ENCODE measurements around the gene DUSP22.
"Not testable (repeated sequence)": the region's sequence is repeated elsewhere in the genome, so short reads cannot be mapped to it uniquely, and the experiment has no call there.

Gene DUSP22

DNA sequence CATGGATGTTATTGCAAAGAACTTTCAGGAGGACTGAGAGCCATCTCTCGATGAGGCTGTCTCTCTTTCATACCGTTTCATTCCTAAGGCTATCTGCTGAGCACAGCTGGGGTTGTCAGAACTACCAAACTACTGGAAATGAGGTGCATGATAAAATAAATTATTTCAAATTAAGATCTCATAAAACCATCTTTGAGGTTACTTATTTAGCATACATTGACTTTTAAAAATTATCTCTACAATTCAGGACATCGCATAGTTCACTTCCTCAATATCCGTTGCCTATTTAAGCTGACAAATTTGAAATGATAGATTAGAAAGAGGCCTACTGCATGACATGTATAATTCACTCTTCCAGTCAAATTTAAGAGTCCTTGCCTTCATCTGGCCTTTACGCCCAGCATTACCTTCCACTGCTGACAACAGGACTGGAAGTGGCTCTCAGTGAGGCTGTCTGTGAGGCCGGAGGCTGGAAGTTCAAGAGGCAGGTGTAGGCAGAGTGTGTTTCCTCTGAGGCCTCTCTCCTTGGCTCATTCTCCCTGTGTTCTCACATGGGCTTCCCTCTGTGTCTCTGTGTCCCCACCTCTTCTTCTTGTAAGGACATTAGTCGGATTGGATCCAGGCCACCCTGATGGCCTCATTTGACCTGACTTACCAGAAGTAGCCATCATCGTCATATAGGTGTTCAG, 12.8 kb upstream of the DUSP22 start:
- Histone ChIP-seq H3K4me1 (ENCODE audit: control insufficient read depth, insufficient read depth, low read length) (no peaks in the 10 kb centered on the region), H3K9me3 (ENCODE audit: control insufficient read depth, low read length) (no peaks in the 10 kb centered on the region), H3K27me3 (ENCODE audit: control insufficient read depth, insufficient read depth, low read length, poor library complexity, severe bottlenecking) (no peaks in the 10 kb centered on the region), H3K4me3 (ENCODE audit: insufficient read depth, low read depth, low read length) (no peak overlapping the region), H3K27ac (ENCODE audit: insufficient read depth, low read depth, low read length, poor library complexity, severe bottlenecking) (no peak overlapping the region), H3K36me3 (ENCODE audit: control insufficient read depth, insufficient read depth, low read length) (no peaks in the 10 kb centered on the region)
- 88 to 92% methylated on average over 8 of the region's 8 CpGs for WGBS, 2 experiments

GRCh38 chr6:280775-281468, 11.4 kb upstream of the DUSP22 start:
- WGBS, 2 experiments, result 89 to 90% methylated on average over 10 of the region's 10 CpGs
- Histone ChIP-seq H3K4me1 (ENCODE audit: control insufficient read depth, insufficient read depth, low read length) (no peaks in the 10 kb centered on the region), H3K9me3 (ENCODE audit: control insufficient read depth, low read length) (no peaks in the 10 kb centered on the region), H3K4me3 (ENCODE audit: insufficient read depth, low read depth, low read length) (no peak overlapping the region), H3K27ac (ENCODE audit: insufficient read depth, low read depth, low read length, poor library complexity, severe bottlenecking) (no peak overlapping the region), H3K36me3 (ENCODE audit: control insufficient read depth, insufficient read depth, low read length) (no peaks in the 10 kb centered on the region), H3K27me3 (ENCODE audit: control insufficient read depth, insufficient read depth, low read length, poor library complexity, severe bottlenecking) (no peaks in the 10 kb centered on the region)

DNA sequence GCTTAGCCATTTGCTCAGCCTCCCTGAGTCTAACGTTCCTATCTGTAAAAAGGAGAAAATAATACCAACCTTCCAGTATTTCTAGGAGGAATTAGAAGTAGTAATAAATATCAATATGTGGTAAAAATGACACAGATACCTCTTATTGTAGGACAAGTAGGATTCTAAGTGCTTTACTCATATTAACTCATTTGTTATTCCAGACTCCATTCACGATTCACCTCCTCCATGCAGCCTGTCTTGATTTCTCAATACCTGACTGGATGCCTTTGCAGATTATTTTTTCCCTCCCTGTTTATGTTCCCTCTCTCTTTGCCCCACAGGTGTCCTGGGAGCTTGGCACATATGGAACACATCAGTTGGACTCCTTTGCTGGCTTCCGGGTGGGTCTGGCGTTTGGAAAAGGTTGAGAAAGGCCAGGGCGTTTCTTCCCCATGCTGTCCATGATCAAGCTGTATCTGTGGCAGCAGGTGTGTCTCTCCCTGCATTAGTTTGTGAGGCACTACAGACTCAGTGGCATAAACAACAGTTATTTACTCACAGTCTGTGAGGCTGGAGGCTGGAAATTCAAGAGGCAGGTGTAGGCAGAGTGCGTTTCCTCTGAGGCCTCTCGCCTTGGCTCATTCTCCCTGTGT, 10.7 kb upstream of the DUSP22 start:
- H3K27me3 ChIP-seq (ENCODE audit: control insufficient read depth, insufficient read depth, low read length, poor library complexity, severe bottlenecking), result no peaks in the 10 kb centered on the region
- H3K9me3 ChIP-seq (ENCODE audit: control insufficient read depth, low read length), result no peaks in the 10 kb centered on the region
- no peaks in the 10 kb centered on the region for H3K4me1 ChIP-seq (ENCODE audit: control insufficient read depth, insufficient read depth, low read length)
- no peaks in the 10 kb centered on the region for H3K36me3 ChIP-seq (ENCODE audit: control insufficient read depth, insufficient read depth, low read length)
- WGBS, 2 experiments, result 90 to 92% methylated on average over 6 to 7 of the region's 7 CpGs
- no peak overlapping the region for H3K27ac ChIP-seq (ENCODE audit: insufficient read depth, low read depth, low read length, poor library complexity, severe bottlenecking)
- H3K4me3 ChIP-seq (ENCODE audit: insufficient read depth, low read depth, low read length), result no peak overlapping the region

DNA sequence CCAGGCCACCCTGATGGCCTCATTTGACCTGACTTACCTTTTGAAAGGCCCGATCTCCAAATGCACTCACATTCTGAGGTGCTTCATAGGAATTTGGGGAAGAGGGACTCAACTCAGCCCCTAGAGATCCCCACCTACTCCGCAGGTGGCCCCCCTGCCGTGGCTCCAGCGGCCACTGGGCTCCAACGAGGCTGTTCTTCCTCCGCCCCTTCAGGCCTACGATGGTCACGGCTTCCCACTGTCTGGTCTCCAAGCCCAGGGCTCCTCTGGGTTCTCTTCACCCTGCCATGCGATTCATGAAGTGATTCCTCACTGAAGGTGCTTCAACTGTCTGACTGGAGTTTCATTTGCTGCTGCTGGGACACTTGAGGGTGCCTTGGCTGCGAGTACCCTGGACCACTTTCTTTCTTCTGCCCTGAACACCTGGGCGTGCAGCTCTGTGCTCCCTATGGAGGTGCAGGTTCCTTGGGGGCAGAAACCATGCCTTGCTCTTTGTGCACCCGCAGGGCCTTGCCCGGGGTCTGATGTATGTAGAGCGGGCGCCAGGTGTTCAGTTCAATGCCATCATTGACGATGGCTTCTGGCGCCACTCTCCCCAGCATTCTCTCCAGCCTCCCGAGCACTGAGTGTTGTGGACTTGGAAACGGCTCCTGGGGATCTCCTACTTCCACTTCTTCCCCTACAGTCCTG, 10.0 kb upstream of the DUSP22 start:
- Histone ChIP-seq H3K9me3 (ENCODE audit: control insufficient read depth, low read length) (no peaks in the 10 kb centered on the region), H3K27ac (ENCODE audit: insufficient read depth, low read depth, low read length, poor library complexity, severe bottlenecking) (no peak overlapping the region), H3K4me1 (ENCODE audit: control insufficient read depth, insufficient read depth, low read length) (no peaks in the 10 kb centered on the region), H3K4me3 (ENCODE audit: insufficient read depth, low read depth, low read length) (no peak overlapping the region), H3K27me3 (ENCODE audit: control insufficient read depth, insufficient read depth, low read length, poor library complexity, severe bottlenecking) (no peaks in the 10 kb centered on the region), H3K36me3 (ENCODE audit: control insufficient read depth, insufficient read depth, low read length) (no peaks in the 10 kb centered on the region)
- WGBS, 2 experiments, result 89 to 90% methylated on average over 19 of the region's 19 CpGs

- 92% methylated on average over 14 of the region's 14 CpGs for WGBS, 2 experiments
- Histone ChIP-seq H3K27ac (ENCODE audit: insufficient read depth, low read depth, low read length, poor library complexity, severe bottlenecking) (no peak overlapping the region), H3K27me3 (ENCODE audit: control insufficient read depth, insufficient read depth, low read length, poor library complexity, severe bottlenecking) (no peaks in the 10 kb centered on the region), H3K4me3 (ENCODE audit: insufficient read depth, low read depth, low read length) (no peak overlapping the region), H3K4me1 (ENCODE audit: control insufficient read depth, insufficient read depth, low read length) (no peaks in the 10 kb centered on the region), H3K36me3 (ENCODE audit: control insufficient read depth, insufficient read depth, low read length) (no peaks in the 10 kb centered on the region), H3K9me3 (ENCODE audit: control insufficient read depth, low read length) (no peaks in the 10 kb centered on the region)
These were observed 9.3 kb upstream of the DUSP22 start for GRCh38 chr6:282867-283416.

GRCh38 chr6:284486-284885, 7.8 kb upstream of the DUSP22 start:
- Histone ChIP-seq H3K27me3 (ENCODE audit: control insufficient read depth, insufficient read depth, low read length, poor library complexity, severe bottlenecking) (no peaks in the 10 kb centered on the region), H3K36me3 (ENCODE audit: control insufficient read depth, insufficient read depth, low read length) (no peaks in the 10 kb centered on the region), H3K4me1 (ENCODE audit: control insufficient read depth, insufficient read depth, low read length) (no peaks in the 10 kb centered on the region), H3K27ac (ENCODE audit: insufficient read depth, low read depth, low read length, poor library complexity, severe bottlenecking) (no peak overlapping the region), H3K9me3 (ENCODE audit: control insufficient read depth, low read length) (no peaks in the 10 kb centered on the region), H3K4me3 (ENCODE audit: insufficient read depth, low read depth, low read length) (no peak overlapping the region)
- 82 to 83% methylated on average over 4 of the region's 4 CpGs for WGBS, 2 experiments

GRCh38 chr6:285030-285771, 7.1 kb upstream of the DUSP22 start:
- H3K4me1 ChIP-seq (ENCODE audit: control insufficient read depth, insufficient read depth, low read length), result no peaks in the 10 kb centered on the region
- H3K4me3 ChIP-seq (ENCODE audit: insufficient read depth, low read depth, low read length), result no peak overlapping the region
- WGBS, 2 experiments, result 90 to 94% methylated on average over 5 to 6 of the region's 6 CpGs
- no peaks in the 10 kb centered on the region for H3K9me3 ChIP-seq (ENCODE audit: control insufficient read depth, low read length)
- no peak overlapping the region for H3K27ac ChIP-seq (ENCODE audit: insufficient read depth, low read depth, low read length, poor library complexity, severe bottlenecking)
- no peaks in the 10 kb centered on the region for H3K27me3 ChIP-seq (ENCODE audit: control insufficient read depth, insufficient read depth, low read length, poor library complexity, severe bottlenecking)
- no peaks in the 10 kb centered on the region for H3K36me3 ChIP-seq (ENCODE audit: control insufficient read depth, insufficient read depth, low read length)

GRCh38 chr6:285902-286301, 6.4 kb upstream of the DUSP22 start:
- not testable (repeated sequence) for H3K27ac ChIP-seq (ENCODE audit: insufficient read depth, low read depth, low read length, poor library complexity, severe bottlenecking); H3K4me1 ChIP-seq (ENCODE audit: control insufficient read depth, insufficient read depth, low read length); H3K27me3 ChIP-seq (ENCODE audit: control insufficient read depth, insufficient read depth, low read length, poor library complexity, severe bottlenecking); H3K9me3 ChIP-seq (ENCODE audit: control insufficient read depth, low read length); H3K36me3 ChIP-seq (ENCODE audit: control insufficient read depth, insufficient read depth, low read length); H3K4me3 ChIP-seq (ENCODE audit: insufficient read depth, low read depth, low read length)
- 69% methylated on average over 5 of the region's 5 CpGs for WGBS, 2 experiments

GRCh38 chr6:286681-287488, 5.4 kb upstream of the DUSP22 start:
- H3K4me1 ChIP-seq (ENCODE audit: control insufficient read depth, insufficient read depth, low read length), result no peaks in the 10 kb centered on the region
- H3K4me3 ChIP-seq (ENCODE audit: insufficient read depth, low read depth, low read length), result no peak overlapping the region
- no peaks in the 10 kb centered on the region for H3K36me3 ChIP-seq (ENCODE audit: control insufficient read depth, insufficient read depth, low read length)
- no peaks in the 10 kb centered on the region for H3K27me3 ChIP-seq (ENCODE audit: control insufficient read depth, insufficient read depth, low read length, poor library complexity, severe bottlenecking)
- WGBS, 2 experiments, result 71 to 81% methylated on average over 9 of the region's 10 CpGs
- H3K27ac ChIP-seq (ENCODE audit: insufficient read depth, low read depth, low read length, poor library complexity, severe bottlenecking), result no peak overlapping the region
- no peaks in the 10 kb centered on the region for H3K9me3 ChIP-seq (ENCODE audit: control insufficient read depth, low read length)

All from ectodermal cell (in vitro differentiated cells).